DMS79 treated with DMSO at 0.1 percent for 48 hours (cell line): Measurements from ENCODE around the gene GRIA4.
"Not testable (repeated sequence)": the region's sequence is repeated elsewhere in the genome, so short reads cannot be mapped to it uniquely, and the experiment has no call there.

Experiments used
- DNase-seq: peaks from one replicate; lab custom pipeline; 2025; lab: John Stamatoyannopoulos, UW

GRIA4 gene

DNA sequence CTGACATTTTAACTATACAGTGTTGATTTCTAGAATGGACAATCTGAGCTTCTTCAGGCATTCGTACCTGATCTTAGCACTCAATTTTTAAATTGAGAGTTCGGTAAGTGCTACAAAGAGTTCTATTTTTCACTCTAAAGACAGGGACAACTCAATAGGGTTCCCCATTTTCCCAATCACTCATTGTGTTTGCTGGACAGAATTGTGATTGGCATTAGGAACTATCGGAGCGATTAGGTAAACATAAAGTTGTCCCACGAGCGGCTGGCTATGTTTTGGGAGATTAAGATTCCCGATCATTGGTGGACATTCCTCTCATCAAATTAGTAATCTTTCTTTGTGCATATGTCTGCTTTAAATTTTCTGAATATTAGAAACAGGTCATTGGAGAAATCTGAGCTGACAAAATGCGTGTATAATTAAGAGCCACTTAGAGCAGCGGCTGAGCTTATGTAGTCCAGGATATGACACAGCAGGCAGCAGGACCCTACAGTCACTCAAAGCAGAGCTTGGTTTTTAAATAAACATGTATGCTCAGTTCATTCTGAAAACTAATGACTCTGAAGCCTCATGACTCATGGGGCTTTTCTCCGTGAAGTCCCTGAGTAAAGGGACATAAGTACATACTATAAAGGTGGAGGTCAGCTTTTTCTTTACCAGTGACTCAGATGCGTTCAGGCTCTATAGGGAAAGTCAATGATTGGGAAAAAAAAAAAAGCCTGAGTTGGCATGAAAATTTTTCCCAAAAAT is 109.4 kb downstream of the GRIA4 start:
- DNase-seq: no peak

GRCh38 chr11:105720096-105720495 is 110.2 kb downstream of the GRIA4 start:
- no peak for DNase-seq

DNA sequence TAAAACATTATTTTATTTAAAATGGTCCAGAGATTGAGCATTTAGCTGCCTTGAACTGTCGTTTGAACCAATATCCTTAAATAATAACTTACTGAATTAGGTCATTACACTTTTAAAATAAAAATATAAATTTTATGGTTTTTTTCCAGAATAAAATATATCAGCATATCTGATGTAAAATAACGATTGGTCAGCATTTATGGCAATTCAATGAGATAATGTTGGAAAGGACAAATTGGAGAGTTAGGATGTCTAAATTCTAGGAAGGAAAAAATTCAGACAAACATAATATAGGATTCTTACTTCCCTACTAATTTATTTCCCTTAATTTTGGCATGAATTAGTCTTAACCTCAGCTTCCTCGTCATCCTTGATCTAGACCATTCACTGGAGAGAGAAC is 113.4 kb downstream of the GRIA4 start:
- no peak for DNase-seq

DNA sequence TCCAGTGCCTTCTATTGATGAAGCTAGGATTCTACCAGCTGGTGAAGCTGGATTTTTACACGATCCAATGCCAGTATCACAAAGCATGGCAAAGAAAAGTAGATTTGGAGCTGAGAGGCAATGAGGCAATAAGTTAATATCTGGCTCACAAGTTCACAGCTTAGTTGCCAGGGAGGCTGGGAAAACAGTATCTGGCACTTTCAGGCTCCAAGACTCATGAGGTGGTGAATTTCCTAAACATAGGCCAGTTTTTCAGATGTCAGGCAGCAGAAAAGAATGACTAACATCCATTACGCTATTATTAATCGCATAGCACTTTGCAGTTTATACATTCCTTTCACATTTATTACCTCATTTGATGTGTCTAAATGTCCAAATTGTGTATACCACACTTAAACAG is 122.7 kb downstream of the GRIA4 start:
- DNase-seq: no peak

DNA sequence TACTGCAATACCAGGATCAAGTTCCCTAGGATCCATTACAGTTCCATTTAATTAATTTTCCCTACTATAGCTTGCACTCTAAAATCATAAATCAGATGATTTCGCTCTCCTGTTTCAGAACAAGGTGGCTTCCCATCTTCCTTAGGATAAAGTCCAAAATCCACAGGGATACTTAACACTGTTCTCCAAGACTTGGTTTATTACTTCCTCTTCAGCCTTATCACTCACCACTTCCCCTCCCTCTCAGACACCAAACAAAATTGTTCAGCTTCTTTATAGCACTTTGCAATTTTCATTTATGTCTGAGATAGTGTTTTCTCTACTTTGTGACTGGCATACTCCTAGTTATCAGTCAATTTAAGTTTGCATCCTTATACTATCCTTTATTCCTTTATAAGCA is 124.6 kb downstream of the GRIA4 start:
- DNase-seq: no peak

DNA sequence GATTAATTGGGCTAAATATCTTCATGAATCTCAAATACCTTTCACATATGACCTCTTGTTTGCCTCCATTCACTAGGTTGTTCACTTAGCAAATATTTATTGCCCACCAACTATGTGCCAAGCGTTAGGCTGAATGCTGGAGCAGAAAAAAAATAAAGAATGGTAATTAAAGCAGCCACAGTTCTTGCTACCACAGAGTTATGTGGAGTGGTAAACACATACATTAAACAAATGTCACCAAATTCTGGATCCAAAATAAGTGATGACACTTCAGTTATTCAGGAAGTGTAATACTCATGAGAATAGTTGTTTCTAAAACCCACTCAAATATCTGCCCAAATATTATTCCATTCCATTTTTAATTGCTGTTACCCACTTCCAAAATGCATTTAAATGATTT is 128.4 kb downstream of the GRIA4 start:
- DNase-seq: no peak

- DNase-seq: no peak
These were observed 129.3 kb downstream of the GRIA4 start for GRCh38 chr11:105738986-105739795.

- no peak for DNase-seq
These were observed 130.5 kb downstream of the GRIA4 start for GRCh38 chr11:105740164-105740903.

DNA sequence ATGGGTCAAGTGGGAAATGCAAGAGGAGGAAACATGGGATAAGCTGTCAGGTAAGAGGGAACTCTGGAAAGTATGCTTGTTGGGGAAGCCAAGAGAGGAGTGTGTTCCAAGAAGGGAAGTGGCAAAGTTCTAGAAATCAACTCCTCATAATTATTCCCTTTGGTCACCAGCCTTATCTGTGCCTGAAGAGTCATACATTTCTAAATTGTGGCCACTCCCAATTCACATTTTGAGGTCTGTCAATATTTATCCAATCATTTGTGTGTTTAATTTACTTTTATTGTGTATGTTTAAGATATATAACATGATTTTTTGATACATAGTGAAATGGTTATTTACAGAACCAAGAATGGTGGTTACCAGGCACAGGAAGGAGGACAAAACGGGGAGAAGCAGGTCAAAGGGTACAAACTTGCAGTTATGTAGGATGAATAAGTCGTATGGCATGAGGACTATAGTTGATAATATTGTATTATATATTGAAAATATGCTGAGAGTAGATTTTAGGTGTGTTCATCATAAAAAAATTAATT is 131.7 kb downstream of the GRIA4 start:
- DNase-seq: no peak

- no peak for DNase-seq
These were observed 144.4 kb downstream of the GRIA4 start for GRCh38 chr11:105754260-105754659.

DNA sequence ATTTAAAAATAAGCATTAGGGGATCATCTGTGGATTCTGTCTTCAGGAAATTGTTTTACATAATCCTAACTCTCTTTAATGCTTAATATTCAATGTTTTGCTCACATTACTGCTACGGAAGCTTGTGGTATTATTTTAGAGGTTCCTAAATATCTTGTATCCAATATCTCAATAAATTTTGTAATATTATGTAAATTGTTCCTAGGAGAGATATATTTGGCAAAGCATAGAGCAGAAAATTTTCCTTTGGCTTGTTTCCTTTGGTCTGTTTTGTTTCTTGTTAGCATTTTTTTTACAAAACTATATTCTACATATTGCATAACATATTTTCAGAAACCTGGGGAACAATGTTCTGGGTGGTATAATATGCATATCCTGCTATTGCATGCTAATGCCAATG is 144.8 kb downstream of the GRIA4 start:
- DNase-seq: no peak

DNA sequence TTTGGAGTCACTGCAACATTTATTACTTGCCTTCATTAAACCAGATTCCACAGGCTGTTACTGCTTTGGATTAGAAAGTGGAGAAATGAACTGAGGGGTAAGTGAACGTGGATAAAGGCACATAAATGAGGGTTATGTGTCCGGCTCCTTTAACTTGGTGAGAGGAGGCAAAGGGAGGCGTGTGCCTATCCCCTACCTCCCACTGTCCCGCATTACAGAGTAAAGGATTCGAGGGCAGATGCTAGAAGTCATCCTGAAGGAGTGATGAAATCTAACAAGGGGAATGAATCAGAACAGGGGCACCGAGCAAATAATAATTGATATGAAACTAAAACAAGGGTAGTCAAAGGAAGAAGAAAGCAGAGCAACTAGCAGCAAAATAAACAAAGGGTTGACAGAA is 147.2 kb downstream of the GRIA4 start:
- DNase-seq: no peak

GRCh38 chr11:105763594-105763993 is 153.7 kb downstream of the GRIA4 start:
- no peak for DNase-seq

GRCh38 chr11:105767931-105768330 is 158.1 kb downstream of the GRIA4 start:
- DNase-seq: no peak

- no peak for DNase-seq
These were observed 159.8 kb downstream of the GRIA4 start for GRCh38 chr11:105769627-105770026.

DNA sequence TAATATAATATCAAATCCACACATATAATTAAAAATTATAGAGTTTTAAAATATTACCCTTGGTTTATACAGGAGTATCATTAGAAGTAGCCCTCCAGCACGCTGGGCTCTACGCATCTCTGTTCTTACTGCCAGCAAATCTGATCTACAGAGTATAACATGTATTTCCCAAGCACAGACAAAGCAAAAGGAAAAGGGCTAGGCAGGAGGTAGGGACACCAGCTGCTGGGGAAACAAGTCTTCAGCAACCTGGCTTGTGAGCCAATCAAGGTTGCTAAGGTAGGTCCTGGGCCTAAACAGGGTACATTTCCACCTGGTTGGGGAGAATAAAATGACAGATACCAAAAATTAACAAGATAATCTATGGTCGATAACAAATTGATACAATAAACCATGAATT is 163.6 kb downstream of the GRIA4 start:
- not testable (repeated sequence) for DNase-seq

- no peak for DNase-seq
These were observed 165.0 kb downstream of the GRIA4 start for GRCh38 chr11:105774899-105775298.

- no peak for DNase-seq
These were observed 171.1 kb downstream of the GRIA4 start for GRCh38 chr11:105780781-105781525.

DNA sequence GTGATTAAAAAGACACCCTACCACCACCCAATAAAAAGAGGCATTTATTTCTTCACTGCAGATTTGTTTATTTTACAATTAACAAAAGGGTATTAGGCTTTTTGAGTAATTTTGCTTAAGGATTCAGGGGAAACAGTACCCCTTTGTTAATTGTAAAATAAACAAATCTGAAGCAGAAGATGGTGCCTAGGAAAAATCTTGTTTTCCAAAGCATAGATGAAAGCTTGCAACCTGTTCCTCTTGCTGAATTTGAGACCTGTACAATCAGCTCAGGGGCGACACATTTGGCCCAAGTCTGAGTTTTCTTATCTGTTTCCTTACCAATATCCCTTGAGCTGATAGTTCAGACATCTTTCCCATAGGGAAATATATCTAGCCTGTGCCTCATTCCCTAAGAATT is 171.9 kb downstream of the GRIA4 start:
- no peak for DNase-seq

- no peak for DNase-seq
These were observed 173.3 kb downstream of the GRIA4 start for GRCh38 chr11:105783216-105783615.

DNA sequence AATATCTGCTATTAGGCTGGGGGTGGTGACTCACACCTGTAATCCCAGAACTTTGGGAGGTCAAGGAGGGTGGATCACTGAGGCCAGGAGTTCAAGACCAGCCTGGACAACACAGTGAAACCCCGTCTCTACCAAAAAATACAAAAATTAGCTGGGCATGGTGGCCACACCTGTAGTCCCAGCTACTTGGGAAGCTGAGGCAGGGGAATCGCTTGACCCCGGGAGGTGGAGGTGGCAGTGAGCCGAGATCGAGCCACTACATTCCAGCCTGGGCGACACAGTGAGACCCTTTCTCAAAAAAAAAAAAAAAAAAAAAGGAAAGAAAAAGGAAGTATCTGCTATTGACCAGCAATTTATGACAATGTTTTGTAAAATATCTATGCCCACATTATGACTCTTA is 176.0 kb downstream of the GRIA4 start:
- not testable (repeated sequence) for DNase-seq

GRCh38 chr11:105786741-105787140 is 176.9 kb downstream of the GRIA4 start:
- no peak for DNase-seq
